Urothelium cell line (cell line): ENCODE results near the gene SLC24A3.
A peak's percentile ranks its signal among the peaks of the same experiment; 100 is the strongest.
"Not testable (repeated sequence)": the region's sequence is repeated elsewhere in the genome, so short reads cannot be mapped to it uniquely, and the experiment has no call there.

ENCODE experiments used
- DNase-seq: peaks from one replicate; pipeline ENCODE4 v3.0.0; 2011; ENCODE audit warnings: low spot score, mixed read lengths
- FAIRE-seq: peaks from 2 replicates; lab custom pipeline; 2011; peaks lifted over from hg19 to GRCh38; lab: Jason Lieb, UNC

The SLC24A3 gene

GRCh38 chr20:19616081-19616480 lies 403.6 kb downstream of the SLC24A3 start:
- FAIRE-seq (no peak), DNase-seq (no peak)

GRCh38 chr20:19616620-19617019 lies 404.2 kb downstream of the SLC24A3 start:
- FAIRE-seq (no peak), DNase-seq (no peak)

DNA sequence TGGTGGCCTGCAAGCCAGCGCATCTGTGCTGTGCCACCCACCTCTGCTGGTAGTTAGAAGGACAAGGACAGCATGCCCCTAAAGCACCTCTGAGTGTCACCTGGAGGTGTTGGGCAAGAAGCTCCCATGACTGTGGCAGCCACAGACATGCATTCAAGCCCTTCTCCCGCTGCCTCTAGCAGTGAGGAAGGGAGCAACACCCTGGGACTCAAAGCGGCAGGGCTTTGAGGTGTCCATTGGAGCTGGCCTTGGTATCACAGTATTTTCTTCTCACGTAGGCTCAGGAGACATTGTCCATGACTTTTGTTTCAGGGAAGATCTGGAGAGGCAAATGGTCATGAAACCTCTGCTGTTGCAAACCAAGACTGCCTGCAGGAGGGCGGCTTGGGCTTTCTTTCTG lies 404.8 kb downstream of the SLC24A3 start:
- DNase-seq: no peak
- FAIRE-seq: no peak

GRCh38 chr20:19618711-19619110 lies 406.3 kb downstream of the SLC24A3 start:
- DNase-seq: no peak
- FAIRE-seq: no peak

- no peak for FAIRE-seq
These were observed 407.5 kb downstream of the SLC24A3 start for GRCh38 chr20:19619904-19620430.

GRCh38 chr20:19620446-19620845 lies 408.0 kb downstream of the SLC24A3 start:
- no peak for FAIRE-seq
- no peak for DNase-seq

More at GRCh38 chr20:19619904-19620430, 407.5 kb downstream of the SLC24A3 start:
- no peak for DNase-seq

- DNase-seq (no peak), FAIRE-seq (no peak)
These were observed 408.6 kb downstream of the SLC24A3 start for GRCh38 chr20:19621072-19621471.

DNA sequence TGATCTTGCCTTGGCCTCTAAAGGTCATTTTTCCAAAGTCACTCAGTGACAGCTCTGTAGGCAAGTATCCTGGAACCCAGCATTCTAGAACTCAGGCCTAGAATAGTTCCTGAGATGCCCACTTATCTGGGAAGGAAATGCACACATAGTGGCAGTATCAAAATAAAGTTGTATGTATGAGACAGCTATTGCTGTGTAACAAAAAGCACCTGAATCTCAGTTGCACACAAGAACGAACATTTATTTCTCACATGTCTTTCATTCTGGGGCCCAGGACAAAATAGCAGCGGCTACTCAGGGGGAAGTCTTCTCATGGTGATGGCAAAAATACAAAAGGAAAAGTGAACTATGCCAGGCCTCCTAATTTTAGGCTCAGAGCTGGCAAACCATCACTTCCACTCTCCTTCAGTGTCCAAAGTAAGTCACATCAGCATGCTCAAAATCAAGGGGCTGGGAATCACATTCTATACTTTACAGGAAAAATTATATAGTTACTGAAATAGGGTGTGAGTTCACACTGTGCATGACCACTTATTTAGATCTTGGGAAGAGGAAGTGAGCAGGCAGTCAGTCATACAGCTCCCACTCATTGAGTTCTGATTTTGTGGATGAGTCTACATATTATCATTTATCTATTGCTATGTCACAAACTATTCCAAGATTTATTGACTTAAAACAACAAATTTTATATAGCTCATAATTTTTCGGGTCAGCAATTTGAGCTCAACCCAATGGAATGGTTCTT lies 412.0 kb downstream of the SLC24A3 start:
- FAIRE-seq (no peak), DNase-seq (no peak)

- FAIRE-seq: no peak
- DNase-seq: no peak
These were observed 413.0 kb downstream of the SLC24A3 start for GRCh38 chr20:19625426-19625825.

- FAIRE-seq (no peak), DNase-seq (no peak)
These were observed 414.5 kb downstream of the SLC24A3 start for GRCh38 chr20:19626896-19627295.

GRCh38 chr20:19628570-19629134 lies 416.2 kb downstream of the SLC24A3 start:
- DNase-seq: peak; percentile 53
- no peak for FAIRE-seq

DNA sequence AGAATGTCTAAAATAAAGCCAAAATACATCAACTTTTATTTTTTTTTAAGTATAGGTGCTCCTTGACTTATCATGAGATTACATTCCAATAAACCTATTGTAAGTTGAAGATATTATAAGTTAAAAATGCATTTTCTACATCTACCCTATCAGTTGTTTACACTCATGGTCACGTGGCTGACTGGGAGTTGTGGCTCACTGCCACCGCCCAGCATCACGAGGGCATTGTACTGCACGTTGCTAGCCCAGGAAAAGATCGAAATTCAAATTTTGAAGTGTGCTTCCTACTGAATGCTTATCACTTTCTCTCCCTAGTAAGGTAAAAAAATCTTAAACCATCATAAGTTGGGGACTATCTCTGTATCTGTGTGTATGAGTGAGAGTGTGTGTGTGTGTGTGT lies 419.0 kb downstream of the SLC24A3 start:
- DNase-seq: no peak
- no peak for FAIRE-seq

GRCh38 chr20:19633985-19634384 lies 421.5 kb downstream of the SLC24A3 start:
- FAIRE-seq (no peak), DNase-seq (no peak)

GRCh38 chr20:19639471-19640045 lies 427.1 kb downstream of the SLC24A3 start:
- DNase-seq, FAIRE-seq: not testable (repeated sequence)

DNA sequence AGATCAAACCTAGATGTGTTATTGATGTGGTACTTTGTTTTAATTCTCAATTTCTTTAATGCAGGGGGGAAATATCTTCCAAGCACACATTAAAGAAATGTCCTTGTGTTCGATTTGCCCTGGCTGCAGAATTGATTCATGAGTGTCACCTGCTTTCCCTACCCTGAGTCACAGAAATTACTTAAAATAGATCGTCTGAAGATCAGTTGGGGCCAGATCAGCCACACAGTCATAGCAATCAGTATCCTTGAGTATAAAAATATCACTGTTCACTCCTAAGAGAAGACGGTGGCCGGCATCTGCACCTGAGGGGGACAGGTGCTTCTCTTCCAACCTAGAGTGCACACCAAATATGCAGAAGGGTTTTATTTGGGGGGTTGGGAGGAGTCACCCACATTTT lies 430.4 kb downstream of the SLC24A3 start:
- no peak for FAIRE-seq
- DNase-seq: no peak

DNA sequence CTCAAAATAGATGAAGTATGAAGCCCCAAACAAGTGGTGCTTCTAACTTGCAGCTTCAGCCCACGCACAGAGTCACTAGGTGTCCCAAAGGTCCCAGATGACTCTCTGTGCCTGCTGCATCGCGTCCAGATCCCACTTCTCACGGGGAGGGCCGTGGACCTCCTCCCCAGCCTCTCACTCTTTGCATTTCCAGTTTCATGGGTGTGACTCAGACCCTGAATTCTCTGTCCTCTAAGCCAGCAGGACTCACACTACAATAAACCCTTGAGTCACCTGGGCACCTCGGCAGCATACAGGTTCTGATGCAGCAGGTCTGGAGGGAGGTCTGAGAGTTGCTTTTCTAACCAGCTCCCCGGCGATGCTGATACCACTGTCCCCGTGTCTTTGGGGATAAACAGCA lies 431.6 kb downstream of the SLC24A3 start:
- FAIRE-seq (no peak), DNase-seq (no peak)

DNA sequence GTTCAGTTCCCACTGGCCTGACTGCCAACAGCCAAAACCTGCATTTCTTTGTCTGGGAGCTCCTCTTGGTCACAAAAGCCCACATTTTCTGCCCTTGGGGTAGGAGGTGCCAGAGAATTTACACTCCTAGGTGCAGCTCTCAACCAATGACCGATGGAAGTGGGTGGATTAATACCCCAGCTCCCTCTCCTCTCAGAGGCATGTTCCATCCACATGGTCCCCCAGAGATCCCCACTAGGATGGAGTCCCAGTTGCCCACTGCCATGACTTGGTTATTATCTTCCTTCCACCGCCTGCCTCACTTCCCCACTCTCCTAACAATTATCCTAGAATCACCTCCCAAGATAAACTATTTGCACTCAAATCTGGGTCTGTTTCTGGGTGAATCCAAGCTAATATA lies 434.5 kb downstream of the SLC24A3 start:
- DNase-seq (no peak), FAIRE-seq (no peak)

- FAIRE-seq: no peak
- DNase-seq: no peak
These were observed 435.6 kb downstream of the SLC24A3 start for GRCh38 chr20:19648024-19648423.

DNA sequence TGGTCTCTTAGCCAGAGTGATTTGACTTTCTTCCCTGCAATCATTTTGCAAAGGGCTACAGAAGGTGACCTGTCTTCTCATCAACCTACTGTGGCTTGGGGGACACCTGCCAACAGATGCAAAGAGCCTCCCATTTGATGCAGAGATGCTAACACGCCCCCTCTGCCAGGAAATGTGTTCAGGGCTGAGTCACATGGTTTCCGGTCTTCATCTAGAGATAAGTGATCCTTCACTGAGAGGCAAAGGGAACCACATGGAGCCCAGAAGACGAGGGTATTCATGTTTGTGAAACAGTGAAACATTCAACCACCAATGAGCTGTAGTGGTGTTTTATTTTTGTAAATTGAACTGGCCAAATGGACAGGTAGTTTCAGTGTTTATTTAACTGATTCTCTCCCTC lies 436.6 kb downstream of the SLC24A3 start:
- FAIRE-seq: no peak
- no peak for DNase-seq

- no peak for FAIRE-seq
- DNase-seq: no peak
These were observed 440.2 kb downstream of the SLC24A3 start for GRCh38 chr20:19652591-19653026.

- FAIRE-seq: no peak
- no peak for DNase-seq
These were observed 440.9 kb downstream of the SLC24A3 start for GRCh38 chr20:19653327-19653726.

- FAIRE-seq (no peak), DNase-seq (no peak)
These were observed 442.5 kb downstream of the SLC24A3 start for GRCh38 chr20:19654921-19655320.
